Endodermal cell (in vitro differentiated cells): ENCODE data around the gene COG5. TPM values are rescaled to one million over a fixed set of nuclear protein-coding genes. Genes with fewer than 3 reads are reported as not detected.

ENCODE experiments used
- DNase-seq: peaks from one replicate; pipeline ENCODE4 v3.0.0-alpha.2; 2017
- H3K27ac ChIP-seq: 2 replicates; pipeline ENCODE4 v1.5.1; 2013; ENCODE audit warnings: mild to moderate bottlenecking, low read depth, low read length, moderate library complexity
- H3K27me3 ChIP-seq: 2 replicates; pipeline ENCODE4 v1.6.1; 2013; ENCODE audit warnings: mild to moderate bottlenecking, low read length, moderate library complexity; ENCODE audit not compliant: insufficient read depth, control insufficient read depth, poor library complexity, severe bottlenecking
- H3K36me3 ChIP-seq: 2 replicates; pipeline ENCODE4 v1.7.0; 2013; ENCODE audit warnings: mild to moderate bottlenecking, low read length, moderate library complexity; ENCODE audit not compliant: control insufficient read depth, insufficient read depth
- H3K4me1 ChIP-seq: one replicate; pipeline ENCODE4 v1.7.0; 2013; ENCODE audit warnings: low read length; ENCODE audit not compliant: control insufficient read depth, insufficient read depth
- H3K4me3 ChIP-seq: 2 replicates; pipeline ENCODE4 v1.5.1; 2013; ENCODE audit warnings: mild to moderate bottlenecking, low read length, moderate library complexity
- H3K9ac ChIP-seq: 2 replicates; pipeline ENCODE4 v1.6.1; 2013; ENCODE audit warnings: mild to moderate bottlenecking, low read length, moderate library complexity; ENCODE audit not compliant: poor library complexity, severe bottlenecking; ENCODE audit errors: extremely low read depth
- H3K9me3 ChIP-seq: 2 replicates; pipeline ENCODE4 v1.6.1; 2013; ENCODE audit warnings: mild to moderate bottlenecking, low read length, moderate library complexity; ENCODE audit not compliant: control insufficient read depth
- H3K27ac Mint-ChIP-seq: 2 replicates; pipeline ENCODE4 v1.8.0; 2020; ENCODE audit warnings: mixed read lengths
- H3K27me3 Mint-ChIP-seq: 2 replicates; pipeline ENCODE4 v1.8.0; 2021; ENCODE audit warnings: mild to moderate bottlenecking, mixed read lengths; ENCODE audit not compliant: insufficient read depth
- H3K36me3 Mint-ChIP-seq: 2 replicates; pipeline ENCODE4 v1.8.0; 2020; ENCODE audit warnings: low read depth, mixed read lengths
- H3K4me1 Mint-ChIP-seq: 2 replicates; pipeline ENCODE4 v1.8.0; 2020; ENCODE audit warnings: mixed read lengths
- H3K4me3 Mint-ChIP-seq: 2 replicates; pipeline ENCODE4 v1.8.0; 2020; ENCODE audit warnings: mild to moderate bottlenecking, moderate library complexity, mixed read lengths
- H3K9me3 Mint-ChIP-seq: 2 replicates; pipeline ENCODE4 v1.8.0; 2020; ENCODE audit warnings: mild to moderate bottlenecking, mixed read lengths
- WGBS, 2 experiments: methylation state at CpG; one replicate each; pipeline versions ENCODE4 v1.1.5 to v1.1.7; 2013; ENCODE audit warnings: missing lambda C conversion rate in 2 of 2, mixed read lengths in 1 of 2; ENCODE audit not compliant: insufficient coverage in 1 of 2, insufficient read length in 1 of 2; 5-methylcytosine and 5-hydroxymethylcytosine counted together
- total RNA-seq, 2 donors: library from RNA; stranded (reverse); fragmentation: NEBNext Ultra II Directional in 1 of 2; extraction: Animal tissue kit (Norgen Biotek cat#: 25700) in 1 of 2; gene quantifications; 2 replicates in 1 of 2; 3 replicates in 1 of 2; pipeline ENCODE4 v1.2.1, GENCODE V29; 2021
- TF ChIP-seq, protein P1 (sequence below): fragments of 200-600 bp; sonication (generic); conservative IDR thresholded peaks from 2 replicates; pipeline ENCODE4 v1.5.0; 2021; ENCODE audit warnings: antibody characterized with exemption, mild to moderate bottlenecking

COG5 gene
- total RNA-seq, 2 donors from 2014 or later, result 25.5 to 34.7 TPM

- DNase-seq, result no peak
- H3K27ac ChIP-seq, result no peak overlapping the region
- no peak overlapping the region for H3K9ac ChIP-seq
- Mint-ChIP-seq H3K4me3 (no peak overlapping the region), H3K9me3 (no peaks in the 10 kb centered on the region), H3K27me3 (no peaks in the 10 kb centered on the region), H3K27ac (no peak overlapping the region), H3K36me3 (peaks cover 4% of the 10 kb centered on the region), H3K4me1 (peaks cover 10% of the 10 kb centered on the region)
- H3K4me1 ChIP-seq, result no peaks in the 10 kb centered on the region
- no peaks in the 10 kb centered on the region for H3K27me3 ChIP-seq
- no peak overlapping the region for H3K4me3 ChIP-seq
- H3K9me3 ChIP-seq, result no peaks in the 10 kb centered on the region
- peaks cover 29% of the 10 kb centered on the region for H3K36me3 ChIP-seq
- 100% methylated on average over 1 of the region's 2 CpGs; no CpG with 5 or more reads in 1 of the 2 experiments for WGBS, 2 experiments
- TF ChIP-seq, protein P1, sequence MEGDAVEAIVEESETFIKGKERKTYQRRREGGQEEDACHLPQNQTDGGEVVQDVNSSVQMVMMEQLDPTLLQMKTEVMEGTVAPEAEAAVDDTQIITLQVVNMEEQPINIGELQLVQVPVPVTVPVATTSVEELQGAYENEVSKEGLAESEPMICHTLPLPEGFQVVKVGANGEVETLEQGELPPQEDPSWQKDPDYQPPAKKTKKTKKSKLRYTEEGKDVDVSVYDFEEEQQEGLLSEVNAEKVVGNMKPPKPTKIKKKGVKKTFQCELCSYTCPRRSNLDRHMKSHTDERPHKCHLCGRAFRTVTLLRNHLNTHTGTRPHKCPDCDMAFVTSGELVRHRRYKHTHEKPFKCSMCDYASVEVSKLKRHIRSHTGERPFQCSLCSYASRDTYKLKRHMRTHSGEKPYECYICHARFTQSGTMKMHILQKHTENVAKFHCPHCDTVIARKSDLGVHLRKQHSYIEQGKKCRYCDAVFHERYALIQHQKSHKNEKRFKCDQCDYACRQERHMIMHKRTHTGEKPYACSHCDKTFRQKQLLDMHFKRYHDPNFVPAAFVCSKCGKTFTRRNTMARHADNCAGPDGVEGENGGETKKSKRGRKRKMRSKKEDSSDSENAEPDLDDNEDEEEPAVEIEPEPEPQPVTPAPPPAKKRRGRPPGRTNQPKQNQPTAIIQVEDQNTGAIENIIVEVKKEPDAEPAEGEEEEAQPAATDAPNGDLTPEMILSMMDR, result no peak
Measured at GRCh38 chr7:107600816-107601215, 37.1 kb upstream of the COG5 start.

DNA sequence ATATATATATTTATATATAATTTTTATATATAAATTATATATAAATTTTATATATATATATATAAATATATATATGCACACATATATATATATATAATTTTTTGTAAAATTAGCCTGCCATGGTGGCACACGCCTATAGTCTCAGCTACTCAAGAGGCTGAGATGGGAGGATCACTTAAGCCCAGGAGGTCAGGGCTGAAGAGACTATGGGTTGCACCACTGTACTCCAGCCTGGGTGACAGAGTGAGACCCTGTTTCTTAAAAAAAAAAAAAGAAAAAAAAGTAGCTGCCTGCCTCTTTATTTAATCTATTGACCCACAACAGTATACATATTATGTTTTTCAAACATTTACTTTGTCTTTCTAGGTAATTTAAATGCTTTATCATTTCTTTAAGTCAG lies 35.5 kb upstream of the COG5 start:
- H3K9ac ChIP-seq, result no peak overlapping the region
- 89% methylated on average over 1 of the region's 1 CpG; no CpG with 5 or more reads in 1 of the 2 experiments for WGBS, 2 experiments
- H3K36me3 ChIP-seq, result peaks cover 35% of the 10 kb centered on the region
- H3K4me1 ChIP-seq, result no peaks in the 10 kb centered on the region
- H3K4me3 ChIP-seq, result no peak overlapping the region
- H3K27me3 ChIP-seq, result no peaks in the 10 kb centered on the region
- no peak for DNase-seq
- Mint-ChIP-seq H3K9me3 (no peaks in the 10 kb centered on the region), H3K27me3 (no peaks in the 10 kb centered on the region), H3K4me3 (no peak overlapping the region), H3K36me3 (peaks cover 12% of the 10 kb centered on the region), H3K27ac (no peak overlapping the region), H3K4me1 (peaks cover 10% of the 10 kb centered on the region)
- no peaks in the 10 kb centered on the region for H3K9me3 ChIP-seq
- H3K27ac ChIP-seq, result no peak overlapping the region
- TF ChIP-seq, protein P1, result no peak

GRCh38 chr7:107597953-107598352 lies 34.2 kb upstream of the COG5 start:
- H3K36me3 Mint-ChIP-seq, result peaks cover 21% of the 10 kb centered on the region
- TF ChIP-seq, protein P1, result no peak
- H3K4me1 Mint-ChIP-seq, result peaks cover 10% of the 10 kb centered on the region
- no peaks in the 10 kb centered on the region for H3K9me3 Mint-ChIP-seq
- H3K9me3 ChIP-seq, result no peaks in the 10 kb centered on the region
- no peak for DNase-seq
- H3K27ac ChIP-seq, result no peak overlapping the region
- H3K9ac ChIP-seq, result no peak overlapping the region
- no peaks in the 10 kb centered on the region for H3K4me1 ChIP-seq
- no peak overlapping the region for H3K4me3 ChIP-seq
- H3K27me3 ChIP-seq, result no peaks in the 10 kb centered on the region
- H3K27ac Mint-ChIP-seq, result no peak overlapping the region
- WGBS, 2 experiments, result 92 to 95% methylated on average over 4 of the region's 4 CpGs
- no peaks in the 10 kb centered on the region for H3K27me3 Mint-ChIP-seq
- H3K4me3 Mint-ChIP-seq, result no peak overlapping the region
- peaks cover 35% of the 10 kb centered on the region for H3K36me3 ChIP-seq
